T-cell (primary cell): ENCODE data around the gene GOT1. TPM values are rescaled to one million over a fixed set of nuclear protein-coding genes. Genes with fewer than 3 reads are reported as not detected.

Experiments used
- ATAC-seq, 4 experiments: fragments of 200-7000 bp in 3 of 4; fragments of 150-1000 bp in 1 of 4; cut with Tn5 transposase; replicated peaks in 1 of 4; 1 replicate in 3 of 4; 2 replicates in 1 of 4; pipeline ENCODE4 v1.10.0; 2021; ENCODE audit warnings: moderate library complexity in 3 of 4, mild to moderate bottlenecking in 2 of 4, moderate number of reproducible peaks in 1 of 4
- CTCF ChIA-PET, 2 donors: fragments of 300-600 bp; sonication (Branson Sonifier 250); formaldehyde crosslinking; loops; one replicate each; lab custom pipeline; 2022; ENCODE audit warnings: antibody characterized with exemption in 2 of 2; lab: Charles Lee
- POLR2A ChIA-PET, 2 donors: fragments of 300-600 bp; sonication (Branson Sonifier 250); formaldehyde crosslinking; loops; one replicate each; lab custom pipeline; 2022; ENCODE audit warnings: antibody characterized with exemption in 2 of 2; lab: Charles Lee
- DNase-seq, 35 experiments: peaks; one replicate each; pipeline versions ENCODE4 v3.0.0 to v3.0.0-alpha.2; 2013 to 2023
- H3K27ac ChIP-seq: one replicate; pipeline ENCODE4 v1.5.1; 2013; ENCODE audit warnings: low read length
- H3K27me3 ChIP-seq, 2 experiments: replicated peaks in 1 of 2; 1 replicate in 1 of 2; 2 replicates in 1 of 2; pipeline versions ENCODE4 v1.6.1 to v1.7.0; 2013; ENCODE audit warnings: low read length in 1 of 2, mixed read lengths in 1 of 2; ENCODE audit not compliant: control insufficient read depth in 2 of 2, insufficient read depth in 2 of 2; ENCODE audit errors: extremely low read depth in 1 of 2
- H3K36me3 ChIP-seq, 2 donors: 1 replicate in 1 of 2; 2 replicates in 1 of 2; pipeline versions ENCODE4 v1.6.1 to v1.7.0; 2013; ENCODE audit warnings: low read length in 1 of 2; ENCODE audit not compliant: control insufficient read depth in 2 of 2, insufficient read depth in 1 of 2; ENCODE audit errors: extremely low read depth in 1 of 2
- H3K4me1 ChIP-seq, 2 experiments: 1 replicate in 1 of 2; 2 replicates in 1 of 2; pipeline versions ENCODE4 v1.6.1 to v1.7.0; 2013; ENCODE audit warnings: low read length in 2 of 2, mixed read lengths in 1 of 2; ENCODE audit not compliant: insufficient read depth in 2 of 2, control insufficient read depth in 1 of 2; ENCODE audit errors: extremely low read depth in 1 of 2
- H3K4me3 ChIP-seq, 2 donors: 1 replicate in 1 of 2; 2 replicates in 1 of 2; pipeline versions ENCODE4 v1.5.1 to v1.7.0; 2013; ENCODE audit warnings: mild to moderate bottlenecking in 2 of 2, low read length in 1 of 2, moderate library complexity in 1 of 2; ENCODE audit not compliant: control insufficient read depth in 1 of 2; ENCODE audit errors: extremely low read depth in 1 of 2
- H3K9me3 ChIP-seq: 2 replicates; pipeline ENCODE4 v1.7.0; 2013
- H3K27ac Mint-ChIP-seq, 2 donors: one replicate each; pipeline ENCODE4 v1.8.0; 2020 to 2021; ENCODE audit warnings: mild to moderate bottlenecking in 2 of 2, mixed read lengths in 2 of 2
- H3K27me3 Mint-ChIP-seq, 2 donors: one replicate each; pipeline ENCODE4 v1.8.0; 2021 to 2022; ENCODE audit warnings: mixed read lengths in 2 of 2
- H3K36me3 Mint-ChIP-seq: one replicate; pipeline ENCODE4 v1.8.0; 2021; ENCODE audit warnings: mixed read lengths
- H3K4me1 Mint-ChIP-seq, 3 donors: one replicate each; pipeline ENCODE4 v1.8.0; 2020 to 2022; ENCODE audit warnings: mixed read lengths in 3 of 3, mild to moderate bottlenecking in 1 of 3
- H3K4me3 Mint-ChIP-seq, 3 donors: one replicate each; pipeline ENCODE4 v1.8.0; 2020 to 2022; ENCODE audit warnings: mild to moderate bottlenecking in 3 of 3, mixed read lengths in 3 of 3, moderate library complexity in 3 of 3
- H3K9me3 Mint-ChIP-seq, 3 donors: one replicate each; pipeline ENCODE4 v1.8.0; 2020 to 2022; ENCODE audit warnings: mixed read lengths in 3 of 3
- WGBS: methylation state at CpG from one replicate; pipeline ENCODE4 v1.1.5; 2013; ENCODE audit warnings: missing lambda C conversion rate; ENCODE audit not compliant: insufficient coverage; 5-methylcytosine and 5-hydroxymethylcytosine counted together
- total RNA-seq, 35 experiments: library from RNA in 6 of 35; stranded (reverse) in 6 of 35; fragments of 120-200 nt in 1 of 35; gene quantifications; one replicate each; pipeline versions ENCODE4 v1.2.1 to v1.2.4 and lab custom pipeline; 2013 to 2026

The GOT1 gene
- total RNA-seq, 5 donors from 2014 or later (not counting 1 experiment from before 2014, with no cell fraction given) = 4.5 to 12.9 (median 10.7) TPM

GRCh38 chr10:99395750-99396445 lies 34.5 kb downstream of the GOT1 start:
- H3K9me3 ChIP-seq = no peaks in the 10 kb centered on the region
- CTCF ChIA-PET = no interaction called here
- Mint-ChIP-seq H3K9me3 (no peaks in the 10 kb centered on the region), H3K36me3 (peaks cover 20% of the 10 kb centered on the region), H3K4me3 (no peak overlapping the region), H3K27me3 (no peaks in the 10 kb centered on the region), H3K27ac (peak overlapping the region; percentile 53 to 56), H3K4me1 (peaks cover 4 to 11% (median 7%) of the 10 kb centered on the region in 3 donors)
- H3K4me3 ChIP-seq = no peak overlapping the region
- H3K27me3 ChIP-seq = no peaks in the 10 kb centered on the region
- DNase-seq = no peak
- ATAC-seq = no peak
- POLR2A ChIA-PET = no interaction called here
- no CpG with 5 or more reads among the region's 2 CpGs for WGBS
- peaks cover 0 to 4% of the 10 kb centered on the region in 2 experiments for H3K4me1 ChIP-seq
- H3K27ac ChIP-seq = no peak overlapping the region
- H3K36me3 ChIP-seq = peaks cover 9 to 23% of the 10 kb centered on the region in 2 donors

- no peak overlapping the region for H3K27ac ChIP-seq
- H3K4me1 Mint-ChIP-seq = peaks cover 4 to 11% (median 7%) of the 10 kb centered on the region in 3 donors
- H3K27me3 ChIP-seq = no peaks in the 10 kb centered on the region
- H3K4me3 Mint-ChIP-seq = no peak overlapping the region
- WGBS = 100% methylated on average over 1 of the region's 7 CpGs
- H3K27ac Mint-ChIP-seq = no peak overlapping the region
- no peaks in the 10 kb centered on the region for H3K27me3 Mint-ChIP-seq
- no peaks in the 10 kb centered on the region for H3K9me3 ChIP-seq
- POLR2A ChIA-PET = no interaction called here
- H3K36me3 ChIP-seq = peaks cover 5 to 21% of the 10 kb centered on the region in 2 donors
- no peaks in the 10 kb centered on the region for H3K9me3 Mint-ChIP-seq
- H3K4me3 ChIP-seq = no peak overlapping the region
- DNase-seq (no peak), ATAC-seq (no peak)
- H3K36me3 Mint-ChIP-seq = peaks cover 20% of the 10 kb centered on the region
- CTCF ChIA-PET = no interaction called here
- peaks cover 0 to 4% of the 10 kb centered on the region in 2 experiments for H3K4me1 ChIP-seq
Measured at GRCh38 chr10:99394761-99395386, 35.5 kb downstream of the GOT1 start.

GRCh38 chr10:99394256-99394655 lies 36.2 kb downstream of the GOT1 start:
- H3K4me3 ChIP-seq = no peak overlapping the region
- Mint-ChIP-seq H3K27me3 (no peaks in the 10 kb centered on the region), H3K36me3 (peaks cover 19% of the 10 kb centered on the region), H3K9me3 (no peaks in the 10 kb centered on the region), H3K4me1 (peaks cover 4 to 11% (median 7%) of the 10 kb centered on the region in 3 donors), H3K27ac (no peak overlapping the region), H3K4me3 (no peak overlapping the region)
- CTCF ChIA-PET = no interaction called here
- peak in 1 of 35 experiments; percentile 5 for DNase-seq
- peaks cover 0 to 4% of the 10 kb centered on the region in 2 experiments for H3K4me1 ChIP-seq
- POLR2A ChIA-PET = no interaction called here
- no peak overlapping the region for H3K27ac ChIP-seq
- H3K36me3 ChIP-seq = peaks cover 5 to 18% of the 10 kb centered on the region in 2 donors
- no peaks in the 10 kb centered on the region for H3K27me3 ChIP-seq
- no peak for ATAC-seq
- no peaks in the 10 kb centered on the region for H3K9me3 ChIP-seq
- WGBS = 84% methylated on average over 8 of the region's 8 CpGs

- 84% methylated on average over 3 of the region's 5 CpGs for WGBS
- ChIA-PET CTCF (no interaction called here), POLR2A (no interaction called here)
- peaks cover 13% of the 10 kb centered on the region for H3K36me3 Mint-ChIP-seq
- H3K27ac Mint-ChIP-seq = no peak overlapping the region
- DNase-seq (no peak), ATAC-seq (no peak)
- Histone ChIP-seq H3K4me3 (no peak overlapping the region), H3K27me3 (no peaks in the 10 kb centered on the region), H3K4me1 (peaks cover 0 to 4% of the 10 kb centered on the region in 2 experiments), H3K36me3 (peaks cover under 1 to 12% of the 10 kb centered on the region in 2 donors), H3K9me3 (no peaks in the 10 kb centered on the region), H3K27ac (no peak overlapping the region)
- H3K4me1 Mint-ChIP-seq = peaks cover 4 to 11% (median 7%) of the 10 kb centered on the region in 3 donors
- H3K9me3 Mint-ChIP-seq = no peaks in the 10 kb centered on the region
- no peak overlapping the region for H3K4me3 Mint-ChIP-seq
- peaks cover 0 to 1% of the 10 kb centered on the region in 2 donors for H3K27me3 Mint-ChIP-seq
Measured at GRCh38 chr10:99393683-99394082, 36.7 kb downstream of the GOT1 start.

GRCh38 chr10:99393036-99393435 lies 37.4 kb downstream of the GOT1 start:
- peaks cover 0 to 10% of the 10 kb centered on the region in 2 donors for H3K36me3 ChIP-seq
- ATAC-seq = no peak
- no peaks in the 10 kb centered on the region for H3K9me3 ChIP-seq
- WGBS = 85% methylated on average over 2 of the region's 2 CpGs
- CTCF ChIA-PET = interaction anchor here (0.5 to 0.9 kb wide), 2 partner anchors 19 to 219 kb away, joined by 4 read pairs; no protein-coding TSS in a partner anchor
- H3K27me3 Mint-ChIP-seq = peaks cover 0 to 1% of the 10 kb centered on the region in 2 donors
- peaks cover 0 to 3% of the 10 kb centered on the region in 2 experiments for H3K27me3 ChIP-seq
- H3K27ac ChIP-seq = no peak overlapping the region
- POLR2A ChIA-PET = no interaction called here
- peaks cover 4 to 11% (median 7%) of the 10 kb centered on the region in 3 donors for H3K4me1 Mint-ChIP-seq
- no peak overlapping the region for H3K4me3 ChIP-seq
- H3K9me3 Mint-ChIP-seq = no peaks in the 10 kb centered on the region
- no peak for DNase-seq
- peaks cover 0 to 4% of the 10 kb centered on the region in 2 experiments for H3K4me1 ChIP-seq
- peaks cover 13% of the 10 kb centered on the region for H3K36me3 Mint-ChIP-seq
- H3K4me3 Mint-ChIP-seq = no peak overlapping the region
- no peak overlapping the region for H3K27ac Mint-ChIP-seq

- 95% methylated on average over 2 of the region's 2 CpGs for WGBS
- no peak for DNase-seq
- H3K4me3 Mint-ChIP-seq = no peak overlapping the region
- Histone ChIP-seq H3K9me3 (no peaks in the 10 kb centered on the region), H3K27ac (no peak overlapping the region), H3K36me3 (peaks cover 0 to under 1% of the 10 kb centered on the region in 2 donors), H3K27me3 (peaks cover 0 to 12% of the 10 kb centered on the region in 2 experiments), H3K4me3 (no peak overlapping the region), H3K4me1 (peaks cover 0 to 4% of the 10 kb centered on the region in 2 experiments)
- H3K9me3 Mint-ChIP-seq = no peaks in the 10 kb centered on the region
- POLR2A ChIA-PET = no interaction called here
- H3K27ac Mint-ChIP-seq = no peak overlapping the region
- peaks cover 6% of the 10 kb centered on the region for H3K36me3 Mint-ChIP-seq
- peaks cover 4 to 11% (median 7%) of the 10 kb centered on the region in 3 donors for H3K4me1 Mint-ChIP-seq
- peaks cover 0 to 1% of the 10 kb centered on the region in 2 donors for H3K27me3 Mint-ChIP-seq
- no peak for ATAC-seq
- CTCF ChIA-PET = interaction anchor here in 1 of 2 donors (0.5 to 1.6 kb wide), 4 partner anchors 220 to 509 kb away, joined by 3 to 6 read pairs (median 3); no protein-coding TSS in a partner anchor
Measured at GRCh38 chr10:99391346-99391745, 39.1 kb downstream of the GOT1 start.
